GM18909 (cell line): ENCODE measurements around the gene PSTPIP2.
A peak's percentile ranks its signal among the peaks of the same experiment; 100 is the strongest.
"Not testable (repeated sequence)": the region's sequence is repeated elsewhere in the genome, so short reads cannot be mapped to it uniquely, and the experiment has no call there.

ENCODE experiments used
- ATAC-seq: cut with Tn5 transposase; IDR thresholded peaks from one replicate; pipeline ENCODE4 v1.9.1; 2021; ENCODE audit warnings: mild to moderate bottlenecking; ENCODE audit not compliant: unreplicated experiment, poor library complexity

The PSTPIP2 gene

GRCh38 chr18:46070815-46071652 lies 1.0 kb downstream of the PSTPIP2 start:
- peak; percentile 30 for ATAC-seq

GRCh38 chr18:46070232-46070631 lies 1.8 kb downstream of the PSTPIP2 start:
- no peak for ATAC-seq

GRCh38 chr18:46069524-46069923 lies 2.5 kb downstream of the PSTPIP2 start:
- no peak for ATAC-seq

GRCh38 chr18:46068763-46069162 lies 3.3 kb downstream of the PSTPIP2 start:
- ATAC-seq: no peak

GRCh38 chr18:46067438-46068007 lies 4.5 kb downstream of the PSTPIP2 start:
- ATAC-seq: no peak

GRCh38 chr18:46062781-46063180 lies 9.3 kb downstream of the PSTPIP2 start:
- ATAC-seq: no peak

- ATAC-seq: no peak
Observed at GRCh38 chr18:46061796-46062195, 10.3 kb downstream of the PSTPIP2 start.

- ATAC-seq: no peak
Observed at GRCh38 chr18:46061387-46061786, 10.7 kb downstream of the PSTPIP2 start.

- ATAC-seq: no peak
Observed at GRCh38 chr18:46060359-46060841, 11.7 kb downstream of the PSTPIP2 start.

GRCh38 chr18:46055838-46056230 lies 16.2 kb downstream of the PSTPIP2 start:
- no peak for ATAC-seq

- ATAC-seq: peak; percentile 50
Observed at GRCh38 chr18:46054956-46055837, 16.9 kb downstream of the PSTPIP2 start.

GRCh38 chr18:46053368-46054095 lies 18.5 kb downstream of the PSTPIP2 start:
- ATAC-seq: no peak

- no peak for ATAC-seq
Observed at GRCh38 chr18:46051731-46052461, 20.2 kb downstream of the PSTPIP2 start.

- no peak for ATAC-seq
Observed at GRCh38 chr18:46050268-46050667, 21.8 kb downstream of the PSTPIP2 start.

- no peak for ATAC-seq
Observed at GRCh38 chr18:46048641-46049040, 23.4 kb downstream of the PSTPIP2 start.

GRCh38 chr18:46047369-46047768 lies 24.7 kb downstream of the PSTPIP2 start:
- not testable (repeated sequence) for ATAC-seq

GRCh38 chr18:46046688-46047087 lies 25.4 kb downstream of the PSTPIP2 start:
- no peak for ATAC-seq

GRCh38 chr18:46046126-46046525 lies 25.9 kb downstream of the PSTPIP2 start:
- ATAC-seq: no peak

GRCh38 chr18:46042571-46043123 lies 29.4 kb downstream of the PSTPIP2 start:
- ATAC-seq: no peak
